ENCODE data around the gene EIF4E1B.

EIF4E1B gene

GRCh38 chr5:176646707-176647029 lies 16.2 kb downstream of the EIF4E1B start:
- no peak for DNase-seq
- Histone ChIP-seq H3K4me3 (ENCODE audit: low read depth, low read length) (peak overlapping the region; percentile 50), H3K36me3 (replicated peaks) (no peaks in the 10 kb centered on the region), H3K27ac (peak overlapping the region; percentile 47), H3K27me3 (replicated peaks) (no peaks in the 10 kb centered on the region)
- in situ Hi-C loops (cut with HindIII; ENCODE audit: low pct_ligation_motif_present, low sequenced_read_pairs) = no loop called here
- TF ChIP-seq CTCF (IDR thresholded peaks at IDR 0.05; ENCODE audit: low read depth, low read length, missing control alignments) = no peak

- no peaks in the 10 kb centered on the region for H3K27me3 ChIP-seq (replicated peaks)
- H3K4me3 ChIP-seq (ENCODE audit: low read depth, low read length) = peak within 1 kb of the TSS; percentile 80
- H3K36me3 ChIP-seq (replicated peaks) = no peaks in the 10 kb centered on the region
- in situ Hi-C loops (cut with HindIII; ENCODE audit: low pct_ligation_motif_present, low sequenced_read_pairs) = no loop called here
- DNase-seq = peak; percentile 99
- TF ChIP-seq CTCF (IDR thresholded peaks at IDR 0.05; ENCODE audit: low read depth, low read length, missing control alignments) = peak; percentile 33
- H3K27ac ChIP-seq = peak within 1 kb of the TSS; percentile 47
Measured at GRCh38 chr5:176647030-176647842, 16.8 kb downstream of the EIF4E1B start, which contains the start of gene TSPAN17. TSS of gene TSPAN17 (plus strand) at chr5:176647484. CDS start at chr5:176647616, 132 bp downstream.

- no peak for DNase-seq
- Histone ChIP-seq H3K4me3 (ENCODE audit: low read depth, low read length) (peak overlapping the region; percentile 80), H3K36me3 (replicated peaks) (peaks cover 3% of the 10 kb centered on the region), H3K27me3 (replicated peaks) (no peaks in the 10 kb centered on the region), H3K27ac (no peak overlapping the region)
- in situ Hi-C loops (cut with HindIII; ENCODE audit: low pct_ligation_motif_present, low sequenced_read_pairs) = no loop called here
- no peak for TF ChIP-seq CTCF (IDR thresholded peaks at IDR 0.05; ENCODE audit: low read depth, low read length, missing control alignments)
Measured at GRCh38 chr5:176647843-176648473, 17.5 kb downstream of the EIF4E1B start.

GRCh38 chr5:176648474-176649194 lies 18.2 kb downstream of the EIF4E1B start:
- H3K27me3 ChIP-seq (replicated peaks) = no peaks in the 10 kb centered on the region
- peaks cover 5% of the 10 kb centered on the region for H3K36me3 ChIP-seq (replicated peaks)
- no peak for TF ChIP-seq CTCF (IDR thresholded peaks at IDR 0.05; ENCODE audit: low read depth, low read length, missing control alignments)
- DNase-seq = no peak
- peak overlapping the region; percentile 80 for H3K4me3 ChIP-seq (ENCODE audit: low read depth, low read length)
- in situ Hi-C loops (cut with HindIII; ENCODE audit: low pct_ligation_motif_present, low sequenced_read_pairs) = no loop called here
- no peak overlapping the region for H3K27ac ChIP-seq

- no peak overlapping the region for H3K4me3 ChIP-seq (ENCODE audit: low read depth, low read length)
- TF ChIP-seq CTCF (IDR thresholded peaks at IDR 0.05; ENCODE audit: low read depth, low read length, missing control alignments) = no peak
- DNase-seq = no peak
- peaks cover 5% of the 10 kb centered on the region for H3K36me3 ChIP-seq (replicated peaks)
- H3K27me3 ChIP-seq (replicated peaks) = no peaks in the 10 kb centered on the region
- in situ Hi-C loops (cut with HindIII; ENCODE audit: low pct_ligation_motif_present, low sequenced_read_pairs) = no loop called here
- H3K27ac ChIP-seq = no peak overlapping the region
Measured at GRCh38 chr5:176650354-176650884, 19.9 kb downstream of the EIF4E1B start.
